Measurements from ENCODE around the gene EGR1.

- TF ChIP-seq EP300 (IDR thresholded peaks at IDR 0.05) (no peak), CTCF (IDR thresholded peaks at IDR 0.05) (no peak), POLR2A (IDR thresholded peaks at IDR 0.05) (no peak)
Observed at GRCh38 chr5:138463419-138464007, 1.8 kb upstream of the EGR1 start.
